PFSK-1 (cell line): ENCODE measurements around the gene FOXN4.

Experiments used
- FOXP2 ChIP-seq: optimal IDR thresholded peaks from 2 replicates; pipeline ENCODE3; 2011; ENCODE audit warnings: borderline replicate concordance, control low read depth, inconsistent platforms; ENCODE audit not compliant: insufficient read depth; ENCODE audit errors: extremely low read length, extremely low read depth
- POLR2AphosphoS5 ChIP-seq: IDR thresholded peaks from 2 replicates; pipeline ENCODE4 v1.6.1; 2012; ENCODE audit warnings: low read depth, mild to moderate bottlenecking, control low read depth, low read length, moderate library complexity
- REST ChIP-seq, 2 experiments: IDR thresholded peaks; 2 replicates each; pipeline versions ENCODE4 v1.6.1 to v1.8.0; 2011 to 2012; ENCODE audit warnings: low read depth in 2 of 2, low read length in 2 of 2, control low read depth in 1 of 2, inconsistent platforms in 1 of 2, mild to moderate bottlenecking in 1 of 2, moderate library complexity in 1 of 2; ENCODE audit not compliant: insufficient read depth in 1 of 2
- SIN3A ChIP-seq: IDR thresholded peaks from 2 replicates; pipeline ENCODE4 v1.6.1; 2012; ENCODE audit warnings: mild to moderate bottlenecking, low read length, moderate library complexity, borderline replicate concordance; ENCODE audit not compliant: insufficient read depth
- TAF1 ChIP-seq: IDR thresholded peaks from 2 replicates; pipeline ENCODE4 v1.6.1; 2012; ENCODE audit warnings: low read length, control low read depth, borderline replicate concordance; ENCODE audit not compliant: insufficient read depth

FOXN4 gene

GRCh38 chr12:109299849-109300248, 9.2 kb downstream of the FOXN4 start:
- TF ChIP-seq REST (IDR thresholded peaks at IDR 0.05; ENCODE audit: insufficient read depth in 1 of 2, low read depth in 2 of 2, low read length in 2 of 2) (no peak), POLR2AphosphoS5 (no peak), TAF1 (no peak)

GRCh38 chr12:109296431-109296830, 12.7 kb downstream of the FOXN4 start:
- no peak for TF ChIP-seq REST (IDR thresholded peaks at IDR 0.05; ENCODE audit: insufficient read depth in 1 of 2, low read depth in 2 of 2, low read length in 2 of 2)
- TF ChIP-seq FOXP2 = no peak
- TF ChIP-seq TAF1 = no peak
- no peak for TF ChIP-seq POLR2AphosphoS5
- TF ChIP-seq SIN3A = no peak

- TF ChIP-seq REST (IDR thresholded peaks at IDR 0.05; ENCODE audit: insufficient read depth in 1 of 2, low read depth in 2 of 2, low read length in 2 of 2) (no peak), FOXP2 (no peak), POLR2AphosphoS5 (no peak), TAF1 (no peak), SIN3A (no peak)
Measured at GRCh38 chr12:109295764-109296425, 13.2 kb downstream of the FOXN4 start.

DNA sequence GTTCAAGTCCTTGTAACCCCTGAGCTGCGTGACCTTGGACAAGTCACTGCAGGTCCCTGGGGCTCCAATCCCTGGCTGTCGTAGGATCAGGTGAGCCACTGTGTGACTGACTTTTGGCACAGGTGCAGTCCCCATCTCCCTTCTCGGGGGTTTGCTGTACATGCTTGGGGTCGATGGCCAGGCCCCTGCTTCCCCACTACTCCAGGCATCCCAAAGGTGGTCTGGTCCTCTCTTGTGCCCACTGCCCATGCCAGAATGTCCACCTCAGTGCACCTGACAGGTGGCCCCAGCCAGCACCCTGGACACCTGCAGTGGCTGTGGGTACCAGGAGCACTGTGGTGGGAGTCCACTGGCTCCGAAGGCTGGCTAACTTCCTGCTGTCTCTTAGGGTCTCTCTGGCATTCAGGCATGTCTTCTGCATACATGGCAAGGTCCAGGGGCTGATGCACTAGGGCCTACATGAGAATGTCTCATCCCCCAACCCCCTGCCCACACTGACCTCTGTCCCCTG, 14.7 kb downstream of the FOXN4 start:
- TF ChIP-seq FOXP2 = no peak
- no peak for TF ChIP-seq TAF1
- no peak for TF ChIP-seq POLR2AphosphoS5
- TF ChIP-seq SIN3A = no peak
- no peak for TF ChIP-seq REST (IDR thresholded peaks at IDR 0.05; ENCODE audit: insufficient read depth in 1 of 2, low read depth in 2 of 2, low read length in 2 of 2)

DNA sequence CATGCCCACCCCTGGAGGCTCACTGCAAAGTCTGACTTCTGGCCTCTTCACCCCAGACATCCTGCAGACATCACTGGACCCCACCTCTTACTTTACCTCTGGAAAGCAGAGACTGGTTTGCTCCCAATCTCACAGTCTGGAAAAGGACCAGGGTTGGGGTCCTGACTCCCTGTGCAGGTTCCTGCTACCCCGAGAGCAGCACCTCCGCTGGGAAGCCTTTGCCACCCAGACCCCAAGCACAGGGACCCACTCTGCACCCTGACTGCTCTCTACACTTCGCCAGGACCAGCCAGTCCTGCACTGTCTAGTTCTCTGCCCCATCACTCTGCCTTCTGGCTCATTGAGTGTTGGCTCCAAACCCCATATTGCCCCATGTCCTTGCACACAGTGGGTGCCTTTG, 16.0 kb downstream of the FOXN4 start:
- TF ChIP-seq POLR2AphosphoS5 (no peak), REST (IDR thresholded peaks at IDR 0.05; ENCODE audit: insufficient read depth in 1 of 2, low read depth in 2 of 2, low read length in 2 of 2) (no peak), FOXP2 (no peak), TAF1 (no peak), SIN3A (no peak)
